IPS DF 4.7 (cell line): ENCODE data around the gene ST13.
"Not testable (repeated sequence)": the region's sequence is repeated elsewhere in the genome, so short reads cannot be mapped to it uniquely, and the experiment has no call there.

Experiments
- DNase-seq: peaks from one replicate; pipeline ENCODE4 v3.0.0-alpha.2; 2013; ENCODE audit warnings: low spot score; ENCODE audit errors: extremely low read depth

ST13 gene

DNA sequence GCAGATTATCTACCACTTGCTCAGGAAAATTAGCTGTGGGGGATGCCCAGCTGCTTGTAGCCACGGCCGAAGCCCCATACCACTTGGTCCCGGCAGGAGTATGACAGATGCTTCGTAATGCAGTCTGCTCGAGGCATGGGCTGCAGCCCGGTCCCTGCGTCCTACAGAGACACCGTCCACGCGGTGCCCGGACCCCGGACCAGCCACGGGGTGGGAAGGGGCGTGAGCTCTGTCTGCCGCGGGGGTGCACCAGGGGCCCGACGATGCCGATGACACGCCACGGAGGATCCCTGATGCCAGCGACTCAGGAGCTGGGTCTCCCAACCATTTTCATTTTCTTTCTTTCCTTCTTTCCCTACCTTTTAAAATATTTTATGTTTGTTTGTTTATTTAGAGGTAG is 67.3 kb downstream of the ST13 start:
- no peak for DNase-seq

DNA sequence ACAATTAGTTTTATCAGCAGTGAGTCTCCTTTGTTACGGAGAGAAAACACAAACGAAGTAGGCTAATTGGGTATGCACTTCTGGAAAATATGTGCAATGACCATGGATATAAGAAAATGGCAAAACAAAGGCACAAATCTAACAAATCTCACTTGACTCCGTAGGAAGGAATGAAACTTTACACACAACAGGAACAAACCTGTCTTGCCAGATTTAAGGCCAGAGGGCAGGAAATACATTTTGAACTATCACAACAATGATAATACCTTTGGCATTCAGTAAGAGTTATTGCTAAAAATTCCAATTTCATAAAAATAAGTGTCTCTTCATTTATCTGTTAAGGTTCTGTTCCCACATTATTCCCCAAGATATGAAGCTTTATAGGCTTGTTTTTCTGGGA is 73.9 kb downstream of the ST13 start:
- no peak for DNase-seq

DNA sequence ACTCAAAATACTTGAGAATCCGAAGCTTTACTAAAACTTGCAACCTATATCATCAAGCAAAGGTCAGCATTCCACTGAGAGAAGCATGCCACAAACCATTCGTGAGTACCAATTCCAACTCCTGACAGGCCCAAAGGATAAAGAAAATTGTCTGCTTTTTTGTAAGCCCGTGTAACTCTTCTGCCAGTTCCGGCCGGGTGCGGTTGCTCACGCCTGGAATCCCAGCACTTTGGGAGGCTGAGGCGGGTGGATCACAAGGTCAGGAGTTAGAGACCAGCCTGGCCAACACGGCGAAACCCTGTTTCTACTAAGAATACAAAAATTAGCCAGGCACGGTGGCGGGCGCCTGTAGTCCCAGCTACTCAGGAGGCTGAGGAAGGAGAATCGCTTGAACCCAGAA is 74.7 kb downstream of the ST13 start:
- DNase-seq = not testable (repeated sequence)
